Lower leg skin (tissue), 3 donors: ENCODE data around the gene TNNI3K.

Source experiments
- POLR2A ChIP-seq, 2 donors: fragments of 450-650 bp; IDR thresholded peaks; one replicate each; pipeline ENCODE4 v1.6.1; 2016 to 2017; ENCODE audit warnings: antibody characterized with exemption in 2 of 2, mild to moderate bottlenecking in 1 of 2, moderate library complexity in 1 of 2
- TF ChIP-seq, protein P1 (sequence below), 3 donors: fragments of 450-650 bp; IDR thresholded peaks; one replicate each; pipeline ENCODE4 v1.5.1; 2016; ENCODE audit warnings: antibody characterized with exemption in 3 of 3, mild to moderate bottlenecking in 3 of 3, moderate library complexity in 2 of 3

DNA sequence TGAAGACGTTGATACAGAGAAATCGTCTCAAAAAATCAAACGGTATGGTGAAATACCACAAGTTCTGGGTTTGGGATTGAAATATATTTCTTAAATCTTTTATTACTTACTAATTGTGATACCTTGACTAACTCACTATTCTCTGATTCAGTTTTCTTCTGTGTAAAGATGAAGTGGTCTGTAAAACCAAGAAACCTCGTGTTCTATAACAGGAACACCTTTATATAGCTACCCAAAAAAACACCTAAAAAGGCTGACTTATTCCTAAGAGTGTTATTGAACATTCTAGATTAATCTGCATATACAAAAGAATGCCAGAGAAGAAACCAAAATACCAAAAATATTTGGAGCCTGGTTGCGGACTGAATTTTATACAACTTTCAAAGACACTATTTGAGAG, 37.9 kb upstream of the TNNI3K start:
- TF ChIP-seq, protein P1, sequence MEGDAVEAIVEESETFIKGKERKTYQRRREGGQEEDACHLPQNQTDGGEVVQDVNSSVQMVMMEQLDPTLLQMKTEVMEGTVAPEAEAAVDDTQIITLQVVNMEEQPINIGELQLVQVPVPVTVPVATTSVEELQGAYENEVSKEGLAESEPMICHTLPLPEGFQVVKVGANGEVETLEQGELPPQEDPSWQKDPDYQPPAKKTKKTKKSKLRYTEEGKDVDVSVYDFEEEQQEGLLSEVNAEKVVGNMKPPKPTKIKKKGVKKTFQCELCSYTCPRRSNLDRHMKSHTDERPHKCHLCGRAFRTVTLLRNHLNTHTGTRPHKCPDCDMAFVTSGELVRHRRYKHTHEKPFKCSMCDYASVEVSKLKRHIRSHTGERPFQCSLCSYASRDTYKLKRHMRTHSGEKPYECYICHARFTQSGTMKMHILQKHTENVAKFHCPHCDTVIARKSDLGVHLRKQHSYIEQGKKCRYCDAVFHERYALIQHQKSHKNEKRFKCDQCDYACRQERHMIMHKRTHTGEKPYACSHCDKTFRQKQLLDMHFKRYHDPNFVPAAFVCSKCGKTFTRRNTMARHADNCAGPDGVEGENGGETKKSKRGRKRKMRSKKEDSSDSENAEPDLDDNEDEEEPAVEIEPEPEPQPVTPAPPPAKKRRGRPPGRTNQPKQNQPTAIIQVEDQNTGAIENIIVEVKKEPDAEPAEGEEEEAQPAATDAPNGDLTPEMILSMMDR (IDR thresholded peaks at IDR 0.05) = no peak
- no peak for TF ChIP-seq POLR2A (IDR thresholded peaks at IDR 0.05)
